Measurements from ENCODE around the gene PTPRE.

The PTPRE gene

GRCh38 chr10:128087146-128087883 is 180.4 kb downstream of the PTPRE start:
- no peak for DNase-seq (ENCODE audit: low read depth in 1 of 2, low spot score in 1 of 2)
- no peak overlapping the region for H3K27ac ChIP-seq (replicated peaks)
- TF ChIP-seq REST (IDR thresholded peaks at IDR 0.05; ENCODE audit: insufficient replicate concordance, low read depth) (no peak), SPI1 (IDR thresholded peaks at IDR 0.05; ENCODE audit: borderline replicate concordance, low read depth) (no peak), POLR2AphosphoS5 (IDR thresholded peaks at IDR 0.05; ENCODE audit: low read depth) (no peak), CTCF (IDR thresholded peaks at IDR 0.05; ENCODE audit: insufficient read depth, low read length) (no peak), GABPA (IDR thresholded peaks at IDR 0.05; ENCODE audit: low read depth) (no peak)

DNA sequence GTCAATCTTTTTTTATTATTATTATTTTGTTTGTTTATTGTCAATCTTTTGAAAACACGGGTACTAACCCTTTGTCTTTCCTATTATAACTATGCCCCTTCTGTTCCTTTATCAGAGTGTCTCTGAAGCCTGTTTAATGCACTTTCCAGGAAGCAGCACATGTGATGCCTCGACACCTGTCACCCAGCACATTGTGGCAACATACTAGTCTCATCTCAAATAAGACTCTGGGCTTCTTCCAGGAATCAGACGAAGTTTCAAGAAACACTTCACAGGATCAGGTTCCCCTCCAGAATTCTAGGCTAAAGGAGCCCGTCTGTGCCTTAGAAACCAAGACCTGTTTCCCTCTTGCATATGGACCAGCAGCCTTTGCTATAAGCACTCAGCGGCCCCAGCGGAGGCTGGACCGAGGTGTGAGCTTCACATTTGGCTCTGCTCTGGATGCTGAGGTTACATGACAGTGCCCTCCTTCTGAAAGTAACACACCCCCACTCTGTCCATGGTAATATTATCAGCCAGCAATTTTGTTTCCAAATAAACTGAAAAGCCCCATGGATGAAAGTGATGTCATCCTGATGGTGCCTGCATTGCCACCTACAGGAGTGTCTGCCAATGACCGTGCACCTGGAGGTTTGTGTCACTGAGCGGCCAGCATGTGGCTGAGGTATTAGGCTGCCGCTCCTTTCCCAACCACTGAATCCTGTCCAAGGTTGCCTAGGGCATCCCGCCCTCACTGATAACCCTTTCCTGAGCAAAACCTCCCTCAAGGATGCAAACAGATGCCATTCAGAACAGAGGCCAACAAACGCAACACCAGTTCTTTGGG is 181.2 kb downstream of the PTPRE start:
- H3K27ac ChIP-seq (replicated peaks): no peak overlapping the region
- TF ChIP-seq REST (IDR thresholded peaks at IDR 0.05; ENCODE audit: insufficient replicate concordance, low read depth): no peak
- no peaks in the 10 kb centered on the region for H3K27me3 ChIP-seq (ENCODE audit: insufficient read depth, poor library complexity, severe bottlenecking)
- no peak for DNase-seq (ENCODE audit: low read depth in 1 of 2, low spot score in 1 of 2)
- H3K4me3 ChIP-seq (replicated peaks; ENCODE audit: insufficient read depth, low read length): no peak overlapping the region

More at GRCh38 chr10:128087146-128087883, 180.4 kb downstream of the PTPRE start:
- H3K27me3 ChIP-seq (ENCODE audit: insufficient read depth, poor library complexity, severe bottlenecking): no peaks in the 10 kb centered on the region
- no peak overlapping the region for H3K4me3 ChIP-seq (replicated peaks; ENCODE audit: insufficient read depth, low read length)

DNA sequence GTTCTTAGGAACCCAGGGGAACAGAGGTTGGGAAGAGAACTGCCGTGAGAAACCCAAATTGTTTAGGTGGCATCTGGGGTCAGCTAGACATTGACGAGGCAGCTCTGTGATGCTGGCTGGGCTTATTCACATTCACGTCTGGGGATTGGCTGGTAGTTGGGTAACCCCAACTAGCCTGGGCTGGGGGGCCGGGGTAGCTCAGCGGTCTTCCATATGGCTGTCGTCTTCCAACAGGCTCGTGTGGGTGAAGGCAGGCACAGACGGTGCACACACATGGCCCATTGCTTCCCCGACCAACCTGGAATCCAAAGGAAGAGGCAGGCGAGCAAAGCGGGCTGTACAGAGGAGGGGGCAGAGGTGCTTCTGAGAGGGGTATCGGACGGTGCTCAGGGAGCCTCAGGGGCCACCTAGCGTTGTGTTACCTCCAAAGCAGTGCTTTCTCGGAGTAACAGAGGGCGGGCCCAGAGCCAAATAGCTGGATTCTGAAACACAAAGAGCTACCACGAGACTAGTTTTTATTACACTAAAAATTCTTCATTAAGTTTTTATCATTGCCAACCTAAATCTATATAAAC is 184.8 kb downstream of the PTPRE start:
- H3K27me3 ChIP-seq (ENCODE audit: insufficient read depth, poor library complexity, severe bottlenecking): no peaks in the 10 kb centered on the region
- H3K27ac ChIP-seq (replicated peaks): no peak overlapping the region
- no peak overlapping the region for H3K4me3 ChIP-seq (replicated peaks; ENCODE audit: insufficient read depth, low read length)
- no peak for DNase-seq (ENCODE audit: low read depth in 1 of 2, low spot score in 1 of 2)
- TF ChIP-seq REST (IDR thresholded peaks at IDR 0.05; ENCODE audit: insufficient replicate concordance, low read depth) (no peak), CTCF (IDR thresholded peaks at IDR 0.05; ENCODE audit: insufficient read depth, low read length) (no peak), GABPA (IDR thresholded peaks at IDR 0.05; ENCODE audit: low read depth) (no peak), POLR2AphosphoS5 (IDR thresholded peaks at IDR 0.05; ENCODE audit: low read depth) (no peak), SPI1 (IDR thresholded peaks at IDR 0.05; ENCODE audit: borderline replicate concordance, low read depth) (no peak)

Measured in HL-60 (cell line).